WTC11 (cell line): ENCODE data around the gene CHST13. TPM values are rescaled to one million over a fixed set of nuclear protein-coding genes. Genes with fewer than 3 reads are reported as not detected.

Experiments
- ATAC-seq: fragments of 200-7000 bp; cut with Tn5 transposase; 2 replicates; pipeline ENCODE4 v1.10.0; 2021; ENCODE audit warnings: mild to moderate bottlenecking, moderate library complexity
- CTCF ChIA-PET: fragments of 300-600 bp; sonication (Branson Sonifier 250); formaldehyde crosslinking; loops from one replicate; lab custom pipeline; 2021; ENCODE audit warnings: antibody characterized with exemption; lab: Charles Lee
- POLR2A ChIA-PET: fragments of 350-600 bp; sonication (Branson Sonifier 250); formaldehyde crosslinking; loops from one replicate; lab custom pipeline; 2021; ENCODE audit warnings: antibody characterized with exemption; lab: Charles Lee
- DNase-seq: peaks from one replicate; pipeline ENCODE4 v3.0.0; 2021; ENCODE audit warnings: low spot score
- H3K27ac Mint-ChIP-seq: 2 replicates; pipeline ENCODE4 v1.8.0; 2021; ENCODE audit warnings: mixed read lengths
- H3K27me3 Mint-ChIP-seq: 2 replicates; pipeline ENCODE4 v1.8.0; 2021; ENCODE audit warnings: low read depth, mild to moderate bottlenecking, moderate library complexity, mixed read lengths
- H3K36me3 Mint-ChIP-seq: 2 replicates; pipeline ENCODE4 v1.8.0; 2021; ENCODE audit warnings: mixed read lengths
- H3K4me1 Mint-ChIP-seq: 2 replicates; pipeline ENCODE4 v1.8.0; 2022; ENCODE audit warnings: mixed read lengths
- H3K4me3 Mint-ChIP-seq: 2 replicates; pipeline ENCODE4 v1.8.0; 2021; ENCODE audit warnings: mild to moderate bottlenecking, moderate library complexity, mixed read lengths
- H3K9me3 Mint-ChIP-seq: 2 replicates; pipeline ENCODE4 v1.8.0; 2021; ENCODE audit warnings: mixed read lengths
- AFF4 ChIP-seq: sonication (generic); formaldehyde crosslinking; IDR thresholded peaks from 2 replicates; pipeline ENCODE4 v1.8.1; 2023; ENCODE audit warnings: mild to moderate bottlenecking, missing genetic modification reagents, borderline replicate concordance
- ATF3 ChIP-seq: sonication (generic); formaldehyde crosslinking; conservative IDR thresholded peaks from 2 replicates; pipeline ENCODE4 v1.8.1; 2022; ENCODE audit warnings: mild to moderate bottlenecking, missing genetic modification reagents
- CTCF ChIP-seq: fragments of 200-600 bp; IDR thresholded peaks from 2 replicates; pipeline ENCODE4 v1.8.0; 2022; ENCODE audit warnings: antibody characterized with exemption
- E2F4 ChIP-seq: sonication (generic); formaldehyde crosslinking; IDR thresholded peaks from 2 replicates; pipeline ENCODE4 v1.8.1; 2022; ENCODE audit warnings: low read depth, mild to moderate bottlenecking, moderate library complexity, missing genetic modification reagents, borderline replicate concordance
- ELF4 ChIP-seq: sonication (generic); formaldehyde crosslinking; IDR thresholded peaks from 2 replicates; pipeline ENCODE4 v1.8.1; 2022; ENCODE audit warnings: low read depth, mild to moderate bottlenecking, moderate library complexity, missing genetic modification reagents
- FOXP1 ChIP-seq: sonication (generic); formaldehyde crosslinking; IDR thresholded peaks from 2 replicates; pipeline ENCODE4 v1.8.0; 2022; ENCODE audit warnings: missing genetic modification reagents, mild to moderate bottlenecking, moderate library complexity, borderline replicate concordance
- GTF2I ChIP-seq: fragments of 250-450 bp; sonication (Bioruptor Pico); conservative IDR thresholded peaks from 2 replicates; pipeline ENCODE4 v1.4.0; 2021; ENCODE audit warnings: mild to moderate bottlenecking
- MLX ChIP-seq: sonication (generic); formaldehyde crosslinking; IDR thresholded peaks from 2 replicates; pipeline ENCODE4 v1.8.1; 2023; ENCODE audit warnings: mild to moderate bottlenecking, missing genetic modification reagents, moderate library complexity
- NFATC4 ChIP-seq: fragments of 250-450 bp; sonication (Bioruptor Pico); IDR thresholded peaks from 2 replicates; pipeline ENCODE4 v1.9.0; 2021; ENCODE audit warnings: mild to moderate bottlenecking
- NR2C2 ChIP-seq: sonication (generic); formaldehyde crosslinking; IDR thresholded peaks from 2 replicates; pipeline ENCODE4 v1.8.0; 2022; ENCODE audit warnings: mild to moderate bottlenecking, missing genetic modification reagents
- OVOL2 ChIP-seq: fragments of 250-450 bp; sonication (Bioruptor Pico); IDR thresholded peaks from 2 replicates; pipeline ENCODE4 v1.9.0; 2021; ENCODE audit warnings: mild to moderate bottlenecking, borderline replicate concordance
- PRRX2 ChIP-seq: fragments of 250-450 bp; sonication (Bioruptor Pico); IDR thresholded peaks from 2 replicates; pipeline ENCODE4 v1.8.0; 2021; ENCODE audit warnings: mild to moderate bottlenecking
- RELA ChIP-seq: sonication (generic); formaldehyde crosslinking; IDR thresholded peaks from 2 replicates; pipeline ENCODE4 v1.8.1; 2022; ENCODE audit warnings: missing genetic modification reagents, mild to moderate bottlenecking, borderline replicate concordance
- SMAD4 ChIP-seq: sonication (generic); formaldehyde crosslinking; IDR thresholded peaks from 2 replicates; pipeline ENCODE4 v1.8.0; 2022; ENCODE audit warnings: mild to moderate bottlenecking, missing genetic modification reagents
- SP1 ChIP-seq: sonication (generic); formaldehyde crosslinking; conservative IDR thresholded peaks from 2 replicates; pipeline ENCODE4 v1.8.1; 2022; ENCODE audit warnings: missing genetic modification reagents
- TCF7 ChIP-seq: sonication (generic); formaldehyde crosslinking; IDR thresholded peaks from 2 replicates; pipeline ENCODE4 v1.8.0; 2022; ENCODE audit warnings: mild to moderate bottlenecking, low read depth, missing genetic modification reagents, moderate library complexity
- TP53 ChIP-seq: sonication (generic); formaldehyde crosslinking; IDR thresholded peaks from 2 replicates; pipeline ENCODE4 v1.8.1; 2023; ENCODE audit warnings: mild to moderate bottlenecking, missing genetic modification reagents
- ZNF121 ChIP-seq: sonication (generic); formaldehyde crosslinking; IDR thresholded peaks from 2 replicates; pipeline ENCODE4 v1.8.0; 2023; ENCODE audit warnings: missing genetic modification reagents
- ZNF281 ChIP-seq: sonication (generic); formaldehyde crosslinking; IDR thresholded peaks from 2 replicates; pipeline ENCODE4 v1.8.0; 2023; ENCODE audit warnings: mild to moderate bottlenecking, missing genetic modification reagents
- ZNF396 ChIP-seq: fragments of 250-450 bp; sonication (Bioruptor Pico); IDR thresholded peaks from 2 replicates; pipeline ENCODE4 v1.8.0; 2021; ENCODE audit warnings: mild to moderate bottlenecking, moderate library complexity, borderline replicate concordance
- ZSCAN18 ChIP-seq: fragments of 250-450 bp; sonication (Bioruptor Pico); IDR thresholded peaks from 2 replicates; pipeline ENCODE4 v2.1.2; 2022; ENCODE audit warnings: mild to moderate bottlenecking, moderate library complexity
- total RNA-seq: library from RNA; stranded (reverse); gene quantifications from 3 replicates; pipeline ENCODE4 v1.2.3, GENCODE V29; 2021

The CHST13 gene
- total RNA-seq, 1 experiment from 2014 or later = 4.1 TPM

GRCh38 chr3:126502656-126503055, 21.3 kb upstream of the CHST13 start (continued):
- TF ChIP-seq PRRX2 (CRISPR knock-in tag) = no peak
- TF ChIP-seq GTF2I (CRISPR knock-in tag) = no peak
- TF ChIP-seq TCF7 (CRISPR knock-in tag) = no peak
- TF ChIP-seq ZNF281 (CRISPR knock-in tag) = no peak

GRCh38 chr3:126503701-126504100, 20.3 kb upstream of the CHST13 start:
- H3K4me1 Mint-ChIP-seq = peaks cover 13% of the 10 kb centered on the region
- CTCF ChIA-PET = interaction anchor here (1.1 kb wide), 1 partner anchor 14 kb away, joined by 3 read pairs; no protein-coding TSS in a partner anchor

GRCh38 chr3:126507886-126508285, 16.1 kb upstream of the CHST13 start:
- ChIA-PET CTCF (no interaction called here), POLR2A (no interaction called here)
- Mint-ChIP-seq H3K4me1 (peaks cover 4% of the 10 kb centered on the region; the same call in 1 of the 2 replicates), H3K4me3 (no peak overlapping the region), H3K27ac (no peak overlapping the region), H3K27me3 (no peaks in the 10 kb centered on the region), H3K9me3 (no peaks in the 10 kb centered on the region), H3K36me3 (no peaks in the 10 kb centered on the region)
- DNase-seq (no peak), ATAC-seq (no peak)
- TF ChIP-seq SMAD4 (CRISPR knock-in tag) (no peak), CTCF (no peak), ZNF396 (CRISPR knock-in tag) (no peak), OVOL2 (CRISPR knock-in tag) (no peak), NFATC4 (CRISPR knock-in tag) (no peak), E2F4 (CRISPR knock-in tag) (no peak), ATF3 (CRISPR knock-in tag) (no peak), GTF2I (CRISPR knock-in tag) (no peak), SP1 (no peak), RELA (CRISPR knock-in tag) (no peak), ELF4 (CRISPR knock-in tag) (no peak), AFF4 (CRISPR knock-in tag) (no peak), FOXP1 (CRISPR knock-in tag) (no peak)

More at GRCh38 chr3:126503701-126504100, 20.3 kb upstream of the CHST13 start:
- no peak for DNase-seq
- TF ChIP-seq ZSCAN18 (CRISPR knock-in tag) (no peak), NR2C2 (CRISPR knock-in tag) (no peak), MLX (CRISPR knock-in tag) (no peak), ZNF396 (CRISPR knock-in tag) (no peak), ZNF121 (CRISPR knock-in tag) (no peak), TP53 (no peak)
- no peaks in the 10 kb centered on the region for H3K27me3 Mint-ChIP-seq
- no peak overlapping the region for H3K4me3 Mint-ChIP-seq
- no peaks in the 10 kb centered on the region for H3K9me3 Mint-ChIP-seq
- no peak for ATAC-seq
- H3K27ac Mint-ChIP-seq = no peak overlapping the region
- no peaks in the 10 kb centered on the region for H3K36me3 Mint-ChIP-seq
- POLR2A ChIA-PET = no interaction called here
